A549 treated with GW870086 at 1 μM for 4 hours (cell line): ENCODE data around the gene FAM3B. TPM values are rescaled to one million over a fixed set of nuclear protein-coding genes. Genes with fewer than 3 reads are reported as not detected.

Experiments
- total RNA-seq: library from RNA; stranded (reverse); fragments of 200-300 nt; extraction: Qiagen RNA extraction; gene quantifications from 5 replicates; pipeline ENCODE4 v1.2.3, GENCODE V29; 2022; ENCODE audit warnings: low read depth

The FAM3B gene
- not detected in 5 replicates for total RNA-seq

GRCh38 chr21:41316200-41317062, at the start of gene FAM3B:
Gene FAM3B, plus strand, starts transcription at chr21:41316801. Its CDS starts 79 bp downstream, at chr21:41316880.

GRCh38 chr21:41361786-41362604, 45.4 kb downstream of the FAM3B start, which contains the start of gene MX2:
Gene MX2, plus strand, starts transcription at chr21:41362027. Its CDS starts 14,880 bp downstream, at chr21:41376907.

Other genes with a start within 250 kb of the FAM3B start
- gene BACE2, start 148.6 kb upstream of the FAM3B start, total RNA-seq, result 21.5 to 24.5 TPM (median 22.3 TPM) in 5 replicates
- gene MX2, start 45.2 kb downstream of the FAM3B start, total RNA-seq, result 0.15 TPM in 1 of 5 replicates, not detected in the others
- 1.4 to 2.4 TPM (median 1.7 TPM) in 5 replicates for gene MX1, start 109.4 kb downstream of the FAM3B start, total RNA-seq
- gene TMPRSS2, start 191.4 kb downstream of the FAM3B start, total RNA-seq, result 0.05 to 0.17 TPM (median 0.10 TPM) in 4 of 5 replicates, not detected in the other